Natural killer cell (primary cell): ENCODE data around the gene MDN1. TPM values are rescaled to one million over a fixed set of nuclear protein-coding genes. Genes with fewer than 3 reads are reported as not detected.

Experiments
- ATAC-seq, 3 donors: fragments of 150-1000 bp in 2 of 3; fragments of 200-7000 bp in 1 of 3; cut with Tn5 transposase; 1 replicate in 1 of 3; 2 replicates in 2 of 3; pipeline ENCODE4 v1.10.0; 2021; ENCODE audit warnings: mild to moderate bottlenecking in 2 of 3, moderate library complexity in 2 of 3
- DNase-seq, 2 donors: peaks; one replicate each; pipeline versions ENCODE4 v3.0.0 to v3.0.0-alpha.2; 2013 to 2021; ENCODE audit warnings: mixed read lengths in 1 of 2
- H3K27ac ChIP-seq: one replicate; pipeline ENCODE4 v1.5.1; 2013; ENCODE audit warnings: mild to moderate bottlenecking, low read length
- H3K27me3 ChIP-seq: one replicate; pipeline ENCODE4 v1.6.1; 2013; ENCODE audit warnings: low read length; ENCODE audit not compliant: control insufficient read depth, insufficient read depth
- H3K36me3 ChIP-seq: one replicate; pipeline ENCODE4 v1.6.1; 2013; ENCODE audit warnings: low read length; ENCODE audit not compliant: control insufficient read depth, insufficient read depth
- H3K4me1 ChIP-seq: one replicate; pipeline ENCODE4 v1.6.1; 2013; ENCODE audit warnings: low read length; ENCODE audit not compliant: control insufficient read depth, insufficient read depth
- H3K4me3 ChIP-seq: one replicate; pipeline ENCODE4 v1.5.1; 2013; ENCODE audit warnings: low read length
- H3K9me3 ChIP-seq: one replicate; pipeline ENCODE4 v1.6.1; 2013; ENCODE audit warnings: low read length; ENCODE audit not compliant: control insufficient read depth, insufficient read depth
- H3K27ac Mint-ChIP-seq, 2 donors: one replicate each; pipeline ENCODE4 v1.8.0; 2022; ENCODE audit warnings: mild to moderate bottlenecking in 2 of 2, mixed read lengths in 2 of 2, moderate library complexity in 1 of 2
- H3K27me3 Mint-ChIP-seq, 2 donors: one replicate each; pipeline ENCODE4 v1.8.0; 2022; ENCODE audit warnings: low read depth in 2 of 2, mixed read lengths in 2 of 2
- H3K36me3 Mint-ChIP-seq: one replicate; pipeline ENCODE4 v1.8.0; 2022; ENCODE audit warnings: mixed read lengths
- H3K4me1 Mint-ChIP-seq, 2 donors: one replicate each; pipeline ENCODE4 v1.8.0; 2022; ENCODE audit warnings: mixed read lengths in 2 of 2
- H3K4me3 Mint-ChIP-seq: one replicate; pipeline ENCODE4 v1.8.0; 2022; ENCODE audit warnings: mild to moderate bottlenecking, moderate library complexity, mixed read lengths
- H3K9me3 Mint-ChIP-seq, 2 donors: one replicate each; pipeline ENCODE4 v1.8.0; 2022; ENCODE audit warnings: mixed read lengths in 2 of 2
- WGBS: methylation state at CpG from one replicate; pipeline ENCODE4 v1.1.7; 2013; ENCODE audit warnings: missing lambda C conversion rate; ENCODE audit not compliant: insufficient coverage; 5-methylcytosine and 5-hydroxymethylcytosine counted together
- intact Hi-C: fragments of 100-400 bp; cut with micrococcal nuclease; formaldehyde crosslinking; loops from one replicate; pipeline ENCODE4 v1.14.2; 2022
- total RNA-seq, 4 donors: library from RNA; stranded (reverse); fragments of 120-200 nt in 1 of 4; gene quantifications; one replicate each; pipeline versions ENCODE4 v1.2.3 to v1.2.4, GENCODE V29; 2013 to 2022
- TF ChIP-seq, protein P1 (sequence below): fragments of 200-600 bp; IDR thresholded peaks from one replicate; pipeline ENCODE4 v1.8.0; 2022; ENCODE audit warnings: antibody characterized with exemption

The MDN1 gene
- total RNA-seq, 3 donors from 2014 or later (not counting 1 experiment from before 2014, with no cell fraction given) = 38.0 to 43.3 (median 41.4) TPM

DNA sequence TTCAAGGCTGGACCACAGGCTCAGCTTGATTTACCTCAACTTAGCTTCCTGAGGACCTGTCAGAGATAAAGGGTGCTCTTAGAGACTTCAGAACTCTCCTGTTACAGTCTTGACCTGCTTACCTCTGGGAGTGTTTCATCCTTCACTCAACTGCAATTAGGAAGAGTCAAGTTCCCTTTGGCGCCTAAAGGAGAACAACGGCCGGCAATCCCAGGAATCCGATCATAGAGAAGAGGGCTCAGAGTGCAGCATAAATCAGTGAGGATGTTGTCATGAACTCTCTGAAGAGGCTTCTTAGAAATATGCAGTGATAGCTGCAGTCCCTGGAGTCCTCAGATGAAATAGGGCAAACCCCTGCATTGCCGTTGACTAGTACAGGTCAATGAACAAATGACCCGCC, 217.4 kb downstream of the MDN1 start:
- no peaks in the 10 kb centered on the region for H3K4me1 ChIP-seq
- Mint-ChIP-seq H3K9me3 (peaks cover 0 to 3% of the 10 kb centered on the region in 2 donors), H3K4me1 (peaks cover 0 to 5% of the 10 kb centered on the region in 2 donors), H3K4me3 (no peak overlapping the region), H3K27ac (no peak overlapping the region), H3K36me3 (no peaks in the 10 kb centered on the region), H3K27me3 (no peaks in the 10 kb centered on the region)
- intact Hi-C loops = no loop called here
- no peaks in the 10 kb centered on the region for H3K9me3 ChIP-seq
- H3K4me3 ChIP-seq = no peak overlapping the region
- TF ChIP-seq, protein P1, sequence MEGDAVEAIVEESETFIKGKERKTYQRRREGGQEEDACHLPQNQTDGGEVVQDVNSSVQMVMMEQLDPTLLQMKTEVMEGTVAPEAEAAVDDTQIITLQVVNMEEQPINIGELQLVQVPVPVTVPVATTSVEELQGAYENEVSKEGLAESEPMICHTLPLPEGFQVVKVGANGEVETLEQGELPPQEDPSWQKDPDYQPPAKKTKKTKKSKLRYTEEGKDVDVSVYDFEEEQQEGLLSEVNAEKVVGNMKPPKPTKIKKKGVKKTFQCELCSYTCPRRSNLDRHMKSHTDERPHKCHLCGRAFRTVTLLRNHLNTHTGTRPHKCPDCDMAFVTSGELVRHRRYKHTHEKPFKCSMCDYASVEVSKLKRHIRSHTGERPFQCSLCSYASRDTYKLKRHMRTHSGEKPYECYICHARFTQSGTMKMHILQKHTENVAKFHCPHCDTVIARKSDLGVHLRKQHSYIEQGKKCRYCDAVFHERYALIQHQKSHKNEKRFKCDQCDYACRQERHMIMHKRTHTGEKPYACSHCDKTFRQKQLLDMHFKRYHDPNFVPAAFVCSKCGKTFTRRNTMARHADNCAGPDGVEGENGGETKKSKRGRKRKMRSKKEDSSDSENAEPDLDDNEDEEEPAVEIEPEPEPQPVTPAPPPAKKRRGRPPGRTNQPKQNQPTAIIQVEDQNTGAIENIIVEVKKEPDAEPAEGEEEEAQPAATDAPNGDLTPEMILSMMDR = no peak
- ATAC-seq = no peak
- 91% methylated on average over 6 of the region's 6 CpGs for WGBS
- no peak overlapping the region for H3K27ac ChIP-seq
- DNase-seq = no peak
- H3K27me3 ChIP-seq = no peaks in the 10 kb centered on the region
- H3K36me3 ChIP-seq = no peaks in the 10 kb centered on the region

DNA sequence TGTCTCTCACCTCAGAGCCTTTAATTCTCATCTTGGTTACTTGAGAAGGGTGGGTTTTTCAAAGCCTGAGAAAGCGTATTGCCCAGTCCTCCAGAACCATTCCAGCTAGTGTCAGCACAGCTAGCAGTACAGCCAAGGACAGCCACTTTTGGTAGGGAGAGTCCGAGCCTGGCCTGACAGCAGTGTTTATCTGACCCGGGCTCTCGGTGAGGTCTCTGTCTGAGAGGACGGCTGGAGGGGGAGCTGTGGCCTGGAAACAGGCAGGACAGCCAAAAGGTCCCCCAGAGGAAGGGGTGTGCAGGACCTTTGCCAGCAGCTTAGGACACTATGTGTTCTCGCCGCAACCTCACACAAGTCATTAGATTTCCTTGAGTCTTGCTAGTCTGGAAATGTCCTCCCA, 219.9 kb downstream of the MDN1 start:
- Mint-ChIP-seq H3K27me3 (no peaks in the 10 kb centered on the region), H3K27ac (no peak overlapping the region), H3K4me3 (no peak overlapping the region), H3K9me3 (peaks cover 0 to 3% of the 10 kb centered on the region in 2 donors), H3K4me1 (peaks cover 10 to 12% of the 10 kb centered on the region in 2 donors), H3K36me3 (no peaks in the 10 kb centered on the region)
- 91% methylated on average over 7 of the region's 7 CpGs for WGBS
- DNase-seq (no peak), ATAC-seq (no peak)
- no peaks in the 10 kb centered on the region for H3K9me3 ChIP-seq
- H3K36me3 ChIP-seq = no peaks in the 10 kb centered on the region
- TF ChIP-seq, protein P1 = no peak
- H3K4me1 ChIP-seq = peaks cover 5% of the 10 kb centered on the region
- H3K27ac ChIP-seq = no peak overlapping the region
- intact Hi-C loops = no loop called here
- no peak overlapping the region for H3K4me3 ChIP-seq
- no peaks in the 10 kb centered on the region for H3K27me3 ChIP-seq

DNA sequence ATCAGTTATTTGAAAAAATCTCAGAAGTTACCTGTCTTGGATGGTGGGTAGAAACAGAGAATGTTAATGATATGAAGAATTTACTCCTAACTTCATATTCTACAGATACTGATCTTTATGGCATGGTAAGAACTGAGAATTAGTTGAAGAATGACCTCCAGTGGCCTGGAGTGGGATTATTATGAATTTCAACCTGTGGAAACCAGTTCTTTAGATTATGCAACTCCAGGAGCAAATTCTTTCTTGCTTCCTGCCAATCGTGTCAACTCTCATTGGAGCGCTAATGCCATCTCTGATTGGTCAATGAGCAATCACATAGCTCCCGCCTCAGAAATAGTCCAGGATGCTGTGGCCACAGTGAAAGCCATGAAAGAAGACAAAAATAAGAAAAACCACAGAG, 221.6 kb downstream of the MDN1 start:
- H3K4me3 ChIP-seq = no peak overlapping the region
- Mint-ChIP-seq H3K27ac (no peak overlapping the region), H3K9me3 (peaks cover 0 to 3% of the 10 kb centered on the region in 2 donors), H3K36me3 (no peaks in the 10 kb centered on the region), H3K4me3 (no peak overlapping the region), H3K27me3 (no peaks in the 10 kb centered on the region), H3K4me1 (peaks cover 10 to 12% of the 10 kb centered on the region in 2 donors)
- 27% methylated on average over 3 of the region's 3 CpGs for whole genome bisulfite sequencing
- no peaks in the 10 kb centered on the region for H3K27me3 ChIP-seq
- no peaks in the 10 kb centered on the region for H3K9me3 ChIP-seq
- peaks cover 5% of the 10 kb centered on the region for H3K4me1 ChIP-seq
- intact Hi-C loops = no loop called here
- DNase-seq (no peak), ATAC-seq (no peak)
- no peaks in the 10 kb centered on the region for H3K36me3 ChIP-seq
- no peak overlapping the region for H3K27ac ChIP-seq
- TF ChIP-seq, protein P1 = no peak

DNA sequence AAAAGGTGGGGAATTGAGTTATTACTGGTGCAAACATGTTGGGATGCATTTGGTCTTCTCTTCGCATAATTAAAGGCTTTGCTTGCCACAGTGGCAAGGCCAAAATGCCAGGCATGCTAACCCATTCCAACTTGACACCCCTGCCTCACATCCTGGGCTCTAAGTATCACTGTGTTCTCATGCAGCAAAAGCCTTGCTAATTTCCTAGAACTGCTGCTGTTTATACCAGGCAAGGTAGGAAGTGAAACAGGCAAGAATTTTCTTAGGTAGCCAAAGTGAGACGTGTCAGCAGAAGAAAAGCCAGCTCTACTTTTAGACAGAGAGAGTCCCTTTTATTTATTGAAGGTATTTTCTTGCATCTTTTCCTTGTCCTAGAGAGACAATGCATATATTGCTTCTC, 222.2 kb downstream of the MDN1 start:
- H3K27me3 ChIP-seq = no peaks in the 10 kb centered on the region
- peaks cover 5% of the 10 kb centered on the region for H3K4me1 ChIP-seq
- H3K27ac Mint-ChIP-seq = no peak overlapping the region
- H3K27me3 Mint-ChIP-seq = no peaks in the 10 kb centered on the region
- TF ChIP-seq, protein P1 = no peak
- peaks cover 0 to 3% of the 10 kb centered on the region in 2 donors for H3K9me3 Mint-ChIP-seq
- H3K36me3 ChIP-seq = no peaks in the 10 kb centered on the region
- no peaks in the 10 kb centered on the region for H3K9me3 ChIP-seq
- intact Hi-C loops = no loop called here
- WGBS = 50% methylated on average over 2 of the region's 2 CpGs
- no peaks in the 10 kb centered on the region for H3K36me3 Mint-ChIP-seq
- DNase-seq (no peak), ATAC-seq (no peak)
- peaks cover 10 to 12% of the 10 kb centered on the region in 2 donors for H3K4me1 Mint-ChIP-seq
- no peak overlapping the region for H3K27ac ChIP-seq
- H3K4me3 ChIP-seq = no peak overlapping the region
- H3K4me3 Mint-ChIP-seq = no peak overlapping the region
